GM18870 (cell line): Measurements from ENCODE around the gene AMIGO3.
A peak's percentile ranks its signal among the peaks of the same experiment; 100 is the strongest.

Experiments
- ATAC-seq: cut with Tn5 transposase; IDR thresholded peaks from one replicate; pipeline ENCODE4 v1.9.1; 2021; ENCODE audit warnings: moderate library complexity; ENCODE audit not compliant: unreplicated experiment

Gene AMIGO3

GRCh38 chr3:49725906-49726681, 6.6 kb upstream of the AMIGO3 start:
- no peak for ATAC-seq

GRCh38 chr3:49724586-49724985, 5.1 kb upstream of the AMIGO3 start:
- no peak for ATAC-seq

GRCh38 chr3:49723628-49724551, 4.4 kb upstream of the AMIGO3 start, which contains the start of gene GMPPB:
Gene GMPPB, minus strand, starts transcription at chr3:49723951. Its CDS starts 225 bp downstream, at chr3:49723726.
- ATAC-seq, result peak; percentile 51

GRCh38 chr3:49723296-49723627, 3.8 kb upstream of the AMIGO3 start:
- no peak for ATAC-seq

- ATAC-seq, result no peak
Measured at GRCh38 chr3:49722896-49723295, 3.4 kb upstream of the AMIGO3 start.

- no peak for ATAC-seq
Measured at GRCh38 chr3:49721896-49722781, 2.7 kb upstream of the AMIGO3 start.

GRCh38 chr3:49721596-49721895, 2.1 kb upstream of the AMIGO3 start:
- ATAC-seq, result no peak

- no peak for ATAC-seq
Measured at GRCh38 chr3:49720855-49721595, 1.5 kb upstream of the AMIGO3 start.

GRCh38 chr3:49718858-49719213, 648 bp downstream of the AMIGO3 start:
- ATAC-seq, result no peak

DNA sequence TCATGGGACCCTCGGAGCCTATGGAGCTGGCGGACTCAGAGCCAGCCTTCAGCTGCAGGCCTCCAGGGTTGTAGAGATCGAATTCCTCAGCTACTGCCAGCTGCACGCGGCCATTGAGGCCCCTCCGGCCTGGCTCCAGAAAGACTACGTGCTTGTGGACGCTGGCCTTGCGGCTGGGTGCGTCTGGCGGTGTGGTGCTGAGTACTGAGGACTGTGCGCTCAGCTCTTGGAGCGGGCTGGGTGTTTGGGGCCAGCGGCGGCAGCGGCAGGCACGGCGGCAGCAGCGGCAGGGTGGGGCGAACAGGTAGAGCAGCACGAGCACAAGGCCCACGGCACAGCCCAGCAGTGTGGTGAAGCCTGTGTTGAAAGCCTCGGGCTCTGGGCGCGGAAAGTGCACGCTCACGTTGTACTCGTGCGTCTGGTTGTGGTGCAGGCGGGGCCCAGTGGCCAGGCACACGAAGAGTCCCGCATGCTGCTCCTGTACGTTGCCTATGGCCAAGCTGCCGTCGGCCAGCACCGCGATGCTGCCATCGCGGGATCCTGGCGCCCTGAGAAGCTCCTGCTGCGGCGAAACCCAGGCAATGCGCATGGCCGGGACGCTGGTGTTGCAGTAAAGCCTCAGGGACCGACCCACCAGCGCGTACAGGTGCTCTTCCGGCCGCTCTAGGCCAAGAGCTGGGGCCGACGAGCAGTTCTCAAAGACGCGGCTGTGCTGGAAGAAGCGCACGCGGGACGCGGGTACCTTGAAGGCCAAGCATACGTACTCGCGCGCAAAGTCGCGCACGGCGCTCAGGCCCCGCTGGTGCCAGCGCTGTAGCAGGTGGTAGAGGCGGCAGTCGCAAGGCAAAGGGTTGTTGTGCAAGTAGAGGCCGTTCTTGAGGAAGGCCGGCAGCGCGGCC, 1.3 kb downstream of the AMIGO3 start:
- no peak for ATAC-seq

- ATAC-seq, result no peak
Measured at GRCh38 chr3:49717211-49717958, 2.1 kb downstream of the AMIGO3 start.

DNA sequence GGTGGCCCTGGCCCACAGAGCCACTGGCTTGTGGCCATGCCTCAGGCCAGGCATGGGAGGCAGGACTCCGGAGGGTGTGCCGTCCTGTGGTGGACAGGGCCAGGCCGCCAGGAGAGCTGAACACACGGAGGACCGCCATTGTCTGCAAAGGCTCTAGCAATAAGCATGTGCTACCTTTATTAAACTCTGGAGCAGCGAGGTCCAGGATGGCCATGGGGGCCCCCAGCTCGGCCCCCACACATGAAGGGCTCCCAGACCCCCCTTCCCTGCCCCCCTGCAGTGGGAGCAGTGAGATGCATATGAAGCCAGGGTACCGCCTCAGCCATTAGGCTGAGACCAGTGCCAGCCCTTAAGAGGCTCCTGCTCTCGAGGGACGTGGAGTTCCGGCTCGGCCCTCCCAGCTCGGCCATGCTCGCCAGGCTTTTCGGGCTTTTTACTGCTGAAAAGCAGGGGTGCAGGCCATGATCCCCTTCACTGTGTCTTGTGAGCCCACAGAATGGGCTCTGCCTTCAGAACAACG, 2.7 kb downstream of the AMIGO3 start:
- ATAC-seq, result no peak

GRCh38 chr3:49716169-49716568, 3.3 kb downstream of the AMIGO3 start:
- ATAC-seq, result no peak

- no peak for ATAC-seq
Measured at GRCh38 chr3:49715611-49716121, 3.8 kb downstream of the AMIGO3 start.

DNA sequence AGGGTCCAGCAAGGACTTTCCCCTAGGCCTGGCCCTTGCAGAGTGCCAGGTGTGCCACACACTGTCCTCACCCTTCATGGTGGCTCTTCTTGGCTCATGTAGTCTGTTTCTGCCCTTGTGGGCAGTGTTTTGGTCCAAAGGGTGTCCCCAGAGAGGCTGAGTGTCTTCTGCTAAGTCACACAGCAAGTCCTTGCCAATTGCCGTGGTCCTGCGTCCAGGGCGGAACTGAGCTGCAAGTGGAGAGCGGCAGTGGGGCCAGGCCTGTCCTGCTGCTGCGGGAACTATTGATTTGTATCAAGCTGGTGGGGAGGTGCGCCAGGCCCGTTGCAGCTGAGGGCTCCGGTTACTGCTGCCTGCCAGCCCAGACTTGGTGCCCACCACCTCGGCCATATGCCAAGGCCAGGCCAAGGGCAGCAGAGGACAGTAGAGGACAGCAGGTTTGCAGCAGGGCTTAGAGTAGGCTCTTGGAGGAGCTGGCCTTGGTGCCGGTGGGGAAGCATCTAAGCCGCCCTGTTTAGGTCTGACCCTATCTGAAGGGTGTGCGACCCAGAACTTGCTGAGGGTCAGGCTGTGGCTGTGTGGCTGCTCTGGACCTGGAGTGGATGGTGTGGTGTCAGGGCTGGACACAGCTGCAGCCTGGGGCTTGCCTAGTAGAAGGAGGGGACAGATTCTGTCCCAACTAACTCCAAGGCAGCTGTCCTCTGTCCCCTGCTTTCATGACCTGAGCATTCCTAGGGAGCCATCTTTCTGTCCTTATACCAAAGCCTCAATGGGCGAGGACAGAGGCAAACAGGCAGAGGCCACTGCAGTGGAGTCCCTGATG, 4.5 kb downstream of the AMIGO3 start:
- no peak for ATAC-seq

DNA sequence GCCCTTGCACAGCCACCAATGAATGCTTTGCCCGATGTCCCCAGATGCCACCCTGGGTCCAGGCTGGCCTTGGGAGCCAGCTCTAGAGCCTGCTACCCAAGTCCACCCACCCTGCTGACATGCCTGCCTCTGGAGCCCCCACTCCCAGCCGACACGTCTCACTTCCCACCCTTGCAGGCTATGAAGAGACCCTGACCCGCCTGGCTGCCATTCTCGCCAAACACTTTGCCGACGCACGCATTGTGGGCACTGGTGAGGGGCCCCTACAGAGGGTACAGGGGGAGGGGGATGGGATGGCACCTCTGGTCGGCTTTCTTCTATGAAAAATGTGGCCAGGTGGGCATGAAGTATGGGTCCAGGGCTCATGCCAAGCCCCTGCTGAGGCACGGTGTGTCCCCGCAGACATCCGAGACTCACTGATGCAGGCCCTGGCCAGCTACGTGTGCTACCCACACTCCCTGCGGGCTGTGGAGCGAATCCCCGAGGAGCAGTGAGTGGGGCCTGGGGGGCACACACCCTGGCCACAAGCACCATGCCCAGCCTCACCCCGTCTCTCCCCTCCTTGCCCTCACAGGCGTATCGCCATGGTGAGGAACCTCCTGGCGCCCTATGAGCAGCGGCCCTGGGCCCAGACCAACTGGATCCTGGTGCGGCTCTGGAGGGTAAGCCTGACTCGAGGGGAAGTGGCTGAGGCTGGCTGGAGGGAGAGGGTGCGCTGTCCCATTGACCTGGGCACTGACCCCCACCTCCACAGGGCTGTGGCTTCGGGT, 6.0 kb downstream of the AMIGO3 start:
- no peak for ATAC-seq
